CD8-positive, alpha-beta memory T cell (primary cell): ENCODE results near the gene GPR35. TPM values are rescaled to one million over a fixed set of nuclear protein-coding genes. Genes with fewer than 3 reads are reported as not detected.

Source experiments
- CTCF ChIA-PET: fragments of 350-600 bp; sonication (Branson Sonifier 250); formaldehyde crosslinking; loops from one replicate; lab custom pipeline; 2021; ENCODE audit warnings: antibody characterized with exemption; lab: Charles Lee
- POLR2A ChIA-PET: fragments of 350-600 bp; sonication (Branson Sonifier 250); formaldehyde crosslinking; loops from one replicate; lab custom pipeline; 2021; ENCODE audit warnings: antibody characterized with exemption; lab: Charles Lee
- DNase-seq, 5 donors: peaks; one replicate each; pipeline versions ENCODE4 v3.0.0 to v3.0.0-alpha.2; 2020 to 2022; ENCODE audit warnings: mixed read lengths in 1 of 5
- H3K27ac ChIP-seq: one replicate; pipeline ENCODE4 v1.7.0; 2013; ENCODE audit warnings: low read depth, mild to moderate bottlenecking, low read length, moderate library complexity
- H3K27me3 ChIP-seq: 2 replicates; pipeline ENCODE4 v1.7.0; 2013; ENCODE audit warnings: low read length, mild to moderate bottlenecking; ENCODE audit not compliant: insufficient read depth, poor library complexity, severe bottlenecking
- H3K36me3 ChIP-seq: 2 replicates; pipeline ENCODE4 v1.7.0; 2013; ENCODE audit warnings: mild to moderate bottlenecking, low read length, moderate library complexity; ENCODE audit not compliant: insufficient read depth
- H3K4me1 ChIP-seq: 2 replicates; pipeline ENCODE4 v1.7.0; 2013; ENCODE audit warnings: mild to moderate bottlenecking, low read length, moderate library complexity; ENCODE audit not compliant: insufficient read depth
- H3K4me3 ChIP-seq: 2 replicates; pipeline ENCODE4 v1.7.0; 2013; ENCODE audit warnings: mild to moderate bottlenecking, low read length
- H3K9me3 ChIP-seq: 2 replicates; pipeline ENCODE4 v1.7.0; 2013; ENCODE audit warnings: mild to moderate bottlenecking, low read length
- H3K27ac Mint-ChIP-seq, 8 donors: one replicate each; pipeline ENCODE4 v1.8.0; 2020 to 2021; ENCODE audit warnings: mixed read lengths in 8 of 8, mild to moderate bottlenecking in 6 of 8, inconsistent platforms in 3 of 8, moderate library complexity in 3 of 8
- H3K27me3 Mint-ChIP-seq, 2 donors: one replicate each; pipeline ENCODE4 v1.8.0; 2020 to 2021; ENCODE audit warnings: mixed read lengths in 2 of 2, mild to moderate bottlenecking in 1 of 2, moderate library complexity in 1 of 2
- H3K36me3 Mint-ChIP-seq, 3 donors: one replicate each; pipeline ENCODE4 v1.8.0; 2020 to 2021; ENCODE audit warnings: mixed read lengths in 3 of 3, inconsistent platforms in 1 of 3, mild to moderate bottlenecking in 1 of 3
- H3K4me1 Mint-ChIP-seq, 3 donors: one replicate each; pipeline ENCODE4 v1.8.0; 2020 to 2021; ENCODE audit warnings: mixed read lengths in 3 of 3, inconsistent platforms in 1 of 3, mild to moderate bottlenecking in 1 of 3
- H3K4me3 Mint-ChIP-seq, 7 donors: one replicate each; pipeline ENCODE4 v1.8.0; 2020 to 2021; ENCODE audit warnings: mixed read lengths in 7 of 7, mild to moderate bottlenecking in 6 of 7, moderate library complexity in 4 of 7, inconsistent platforms in 2 of 7
- H3K9me3 Mint-ChIP-seq, 5 donors: one replicate each; pipeline ENCODE4 v1.8.0; 2020 to 2022; ENCODE audit warnings: mixed read lengths in 5 of 5, mild to moderate bottlenecking in 3 of 5, moderate library complexity in 2 of 5, inconsistent platforms in 1 of 5
- polyA plus RNA-seq: library from polyadenylated mRNA; unstranded; fragments of 300-500 nt; fragmentation: Illumina TruSeq; gene quantifications from one replicate; pipeline ENCODE4 v1.2.3, GENCODE V29; 2021
- total RNA-seq, 2 experiments: library from RNA; stranded (reverse); gene quantifications; one replicate each; pipeline ENCODE4 v1.2.3, GENCODE V29; 2021

GPR35 gene
- total and polyA plus RNA-seq, 3 experiments from 2014 or later, result 1.9 to 9.0 (median 8.4) TPM

DNA sequence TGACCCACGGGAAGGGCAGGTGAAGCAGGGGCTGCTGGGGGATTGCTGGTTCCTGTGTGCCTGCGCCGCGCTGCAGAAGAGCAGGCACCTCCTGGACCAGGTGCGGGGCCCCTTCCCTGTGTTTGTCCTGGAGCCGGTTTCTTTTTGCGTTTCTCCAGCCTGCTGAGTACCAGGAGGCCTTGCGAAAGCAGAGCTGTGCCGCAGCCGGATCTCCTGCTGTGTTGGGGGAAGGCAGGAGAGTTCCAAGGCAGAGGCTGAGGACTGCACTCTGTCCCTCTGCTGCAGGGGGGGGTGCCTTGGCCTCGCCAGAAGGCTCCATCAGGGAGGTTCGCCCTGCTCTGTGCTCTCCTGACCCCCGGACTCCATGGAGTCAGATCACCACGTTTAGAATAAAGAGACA lies 35.9 kb upstream of the GPR35 start:
- H3K27me3 ChIP-seq, result no peaks in the 10 kb centered on the region
- H3K27ac ChIP-seq, result no peak overlapping the region
- H3K4me3 ChIP-seq, result no peak overlapping the region
- no peaks in the 10 kb centered on the region for H3K9me3 Mint-ChIP-seq
- peak overlapping the region in 2 of 8 donors; percentile 57 to 61 for H3K27ac Mint-ChIP-seq
- peaks cover 39 to 57% (median 42%) of the 10 kb centered on the region in 3 donors for H3K4me1 Mint-ChIP-seq
- H3K4me1 ChIP-seq, result peaks cover 33% of the 10 kb centered on the region
- H3K4me3 Mint-ChIP-seq, result no peak overlapping the region
- ChIA-PET CTCF (interaction anchor here (1.2 to 5.6 kb wide), 4 partner anchors 10 to 75 kb away, joined by 3 to 68 read pairs (median 22); no protein-coding TSS in a partner anchor), POLR2A (interaction anchor here (0.6 kb wide), 1 partner anchor 29 kb away, joined by 3 read pairs; the partner anchor contains the start of gene DUSP28)
- H3K36me3 Mint-ChIP-seq, result peaks cover 0 to 75% (median 0%) of the 10 kb centered on the region in 3 donors
- peaks cover 9% of the 10 kb centered on the region for H3K36me3 ChIP-seq
- H3K27me3 Mint-ChIP-seq, result peaks cover 0 to 2% of the 10 kb centered on the region in 2 donors
- H3K9me3 ChIP-seq, result no peaks in the 10 kb centered on the region
- DNase-seq, result peak in 1 of 5 donors; percentile 30

DNA sequence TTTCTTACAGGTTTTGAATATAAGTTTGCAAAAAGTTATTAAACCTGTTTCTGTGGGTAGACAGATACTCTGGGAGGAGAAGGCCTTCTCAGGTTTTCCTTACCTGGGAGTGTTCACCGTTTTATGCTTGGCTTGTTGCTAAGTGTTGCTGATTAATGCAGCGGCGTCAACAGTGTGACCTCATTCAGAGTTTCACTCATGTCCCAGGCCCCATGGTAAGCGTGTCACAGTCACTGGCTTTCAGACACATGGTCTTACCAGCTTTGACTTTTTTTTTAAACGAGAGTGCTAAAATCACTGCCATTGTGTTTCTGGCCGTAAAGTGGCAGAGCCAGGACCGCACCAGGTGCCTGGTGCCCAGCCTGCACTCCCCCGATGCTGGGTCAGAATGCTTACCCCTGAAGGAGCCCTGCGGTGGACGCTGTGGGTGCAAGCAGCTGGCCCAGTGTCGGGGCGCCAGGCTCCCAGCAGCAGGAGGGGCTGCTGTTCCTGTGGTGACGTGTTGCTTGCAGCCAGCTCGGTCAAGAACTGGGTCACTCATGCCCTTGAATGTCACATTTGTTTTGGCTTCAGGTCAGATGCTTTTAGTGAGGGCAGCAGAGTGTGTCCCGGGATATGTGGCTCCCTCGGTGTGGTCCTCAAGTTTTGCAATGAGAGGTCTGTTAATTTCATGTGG lies 35.3 kb upstream of the GPR35 start:
- Mint-ChIP-seq H3K4me1 (peaks cover 33 to 51% (median 36%) of the 10 kb centered on the region in 3 donors), H3K36me3 (peaks cover 0 to 75% (median 0%) of the 10 kb centered on the region in 3 donors), H3K9me3 (no peaks in the 10 kb centered on the region), H3K4me3 (no peak overlapping the region), H3K27me3 (peaks cover 0 to 2% of the 10 kb centered on the region in 2 donors), H3K27ac (peak overlapping the region in 1 of 8 donors; percentile 61)
- ChIA-PET POLR2A (no interaction called here), CTCF (interaction anchor here (1.5 kb wide), 1 partner anchor 10 kb away, joined by 4 read pairs; no protein-coding TSS in a partner anchor)
- peaks cover 9% of the 10 kb centered on the region for H3K36me3 ChIP-seq
- H3K27me3 ChIP-seq, result no peaks in the 10 kb centered on the region
- DNase-seq, result peak in 1 of 5 donors; percentile 29
- H3K27ac ChIP-seq, result no peak overlapping the region
- no peak overlapping the region for H3K4me3 ChIP-seq
- H3K4me1 ChIP-seq, result peaks cover 27% of the 10 kb centered on the region
- no peaks in the 10 kb centered on the region for H3K9me3 ChIP-seq

DNA sequence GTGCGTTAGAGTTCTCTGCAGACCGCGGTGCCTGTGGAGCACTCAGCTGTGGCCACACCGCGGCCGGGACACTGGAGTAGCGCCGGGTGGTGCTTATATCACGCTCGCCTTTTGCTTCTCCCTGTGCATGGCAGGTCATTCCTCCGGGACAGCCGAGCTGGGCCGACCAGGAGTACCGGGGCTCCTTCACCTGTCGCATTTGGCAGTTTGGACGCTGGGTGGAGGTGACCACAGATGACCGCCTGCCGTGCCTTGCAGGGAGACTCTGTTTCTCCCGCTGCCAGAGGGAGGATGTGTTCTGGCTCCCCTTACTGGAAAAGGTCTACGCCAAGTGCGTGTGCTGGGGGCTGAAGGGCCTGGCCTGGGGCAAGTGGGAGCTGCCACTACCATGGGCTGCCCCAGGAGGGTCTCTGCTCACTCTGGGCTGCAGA lies 34.6 kb upstream of the GPR35 start:
- Histone ChIP-seq H3K4me3 (no peak overlapping the region), H3K36me3 (peaks cover 9% of the 10 kb centered on the region), H3K27ac (no peak overlapping the region), H3K4me1 (peaks cover 20% of the 10 kb centered on the region), H3K9me3 (no peaks in the 10 kb centered on the region), H3K27me3 (no peaks in the 10 kb centered on the region)
- peak in 1 of 5 donors; percentile 48 for DNase-seq
- Mint-ChIP-seq H3K27ac (no peak overlapping the region), H3K4me3 (peak overlapping the region in 1 of 7 donors; percentile 58), H3K9me3 (no peaks in the 10 kb centered on the region), H3K36me3 (peaks cover 0 to 76% (median 0%) of the 10 kb centered on the region in 3 donors), H3K27me3 (peaks cover 0 to 2% of the 10 kb centered on the region in 2 donors), H3K4me1 (peaks cover 29 to 44% (median 31%) of the 10 kb centered on the region in 3 donors)
- CTCF ChIA-PET, result interaction anchor here (1.5 kb wide), 1 partner anchor 11 kb away, joined by 4 read pairs; no protein-coding TSS in a partner anchor
- POLR2A ChIA-PET, result no interaction called here

DNA sequence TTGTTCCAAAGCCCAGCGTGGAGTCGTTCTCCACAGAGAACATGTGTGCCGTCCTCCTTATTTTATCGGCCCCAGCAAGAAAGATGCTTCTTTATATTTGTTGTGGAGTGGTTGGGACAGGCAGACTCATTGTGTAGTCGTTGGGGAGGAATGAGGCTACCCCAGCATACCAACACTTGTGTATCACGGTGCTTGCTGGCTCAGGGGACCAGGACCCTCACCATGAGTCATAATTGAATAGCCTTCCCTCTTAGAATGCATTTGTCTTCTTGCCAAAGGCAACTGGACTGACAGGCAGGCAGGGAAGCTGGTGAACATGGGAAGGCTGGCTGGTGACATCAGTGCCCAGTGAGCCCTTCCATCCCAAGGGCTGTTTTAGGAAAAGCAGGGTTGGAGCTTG lies 34.1 kb upstream of the GPR35 start:
- peak in 1 of 5 donors; percentile 28 for DNase-seq
- CTCF ChIA-PET, result interaction anchor here (1.2 to 1.5 kb wide), 2 partner anchors 11 to 35 kb away, joined by 3 to 4 read pairs; no protein-coding TSS in a partner anchor
- H3K27me3 ChIP-seq, result no peaks in the 10 kb centered on the region
- no peaks in the 10 kb centered on the region for H3K9me3 Mint-ChIP-seq
- no peak overlapping the region for H3K4me3 ChIP-seq
- peak overlapping the region in 1 of 7 donors; percentile 58 for H3K4me3 Mint-ChIP-seq
- peaks cover 24 to 39% (median 27%) of the 10 kb centered on the region in 3 donors for H3K4me1 Mint-ChIP-seq
- H3K36me3 ChIP-seq, result peaks cover 9% of the 10 kb centered on the region
- H3K4me1 ChIP-seq, result peaks cover 19% of the 10 kb centered on the region
- H3K27ac Mint-ChIP-seq, result no peak overlapping the region
- POLR2A ChIA-PET, result no interaction called here
- no peaks in the 10 kb centered on the region for H3K9me3 ChIP-seq
- peaks cover 0 to 2% of the 10 kb centered on the region in 2 donors for H3K27me3 Mint-ChIP-seq
- H3K36me3 Mint-ChIP-seq, result peaks cover 0 to 77% (median 0%) of the 10 kb centered on the region in 3 donors
- H3K27ac ChIP-seq, result no peak overlapping the region

DNA sequence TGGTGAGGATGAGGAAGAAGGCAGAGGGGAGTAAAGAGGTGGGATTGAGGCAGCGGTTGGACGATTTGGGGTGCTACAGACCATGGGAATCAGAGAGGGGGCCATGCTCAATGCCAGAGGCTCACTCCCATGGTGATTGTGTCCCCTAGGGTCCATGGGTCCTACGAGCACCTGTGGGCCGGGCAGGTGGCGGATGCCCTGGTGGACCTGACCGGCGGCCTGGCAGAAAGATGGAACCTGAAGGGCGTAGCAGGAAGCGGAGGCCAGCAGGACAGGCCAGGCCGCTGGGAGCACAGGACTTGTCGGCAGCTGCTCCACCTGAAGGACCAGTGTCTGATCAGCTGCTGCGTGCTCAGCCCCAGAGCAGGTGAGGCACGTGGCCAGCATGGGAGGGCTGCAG lies 33.5 kb upstream of the GPR35 start:
- ChIA-PET CTCF (interaction anchor here (1.0 to 1.2 kb wide), 2 partner anchors 26 to 35 kb away, joined by 3 read pairs; no protein-coding TSS in a partner anchor), POLR2A (no interaction called here)
- Histone ChIP-seq H3K4me1 (peaks cover 19% of the 10 kb centered on the region), H3K9me3 (no peaks in the 10 kb centered on the region), H3K4me3 (no peak overlapping the region), H3K36me3 (peaks cover 9% of the 10 kb centered on the region), H3K27me3 (no peaks in the 10 kb centered on the region), H3K27ac (no peak overlapping the region)
- peak in 1 of 5 donors; percentile 26 for DNase-seq
- Mint-ChIP-seq H3K4me1 (peaks cover 24 to 39% (median 27%) of the 10 kb centered on the region in 3 donors), H3K9me3 (no peaks in the 10 kb centered on the region), H3K27me3 (peaks cover 0 to 2% of the 10 kb centered on the region in 2 donors), H3K27ac (peak overlapping the region in 1 of 8 donors; percentile 57), H3K36me3 (peaks cover 0 to 81% (median 0%) of the 10 kb centered on the region in 3 donors), H3K4me3 (peak overlapping the region in 1 of 7 donors; percentile 13)

DNA sequence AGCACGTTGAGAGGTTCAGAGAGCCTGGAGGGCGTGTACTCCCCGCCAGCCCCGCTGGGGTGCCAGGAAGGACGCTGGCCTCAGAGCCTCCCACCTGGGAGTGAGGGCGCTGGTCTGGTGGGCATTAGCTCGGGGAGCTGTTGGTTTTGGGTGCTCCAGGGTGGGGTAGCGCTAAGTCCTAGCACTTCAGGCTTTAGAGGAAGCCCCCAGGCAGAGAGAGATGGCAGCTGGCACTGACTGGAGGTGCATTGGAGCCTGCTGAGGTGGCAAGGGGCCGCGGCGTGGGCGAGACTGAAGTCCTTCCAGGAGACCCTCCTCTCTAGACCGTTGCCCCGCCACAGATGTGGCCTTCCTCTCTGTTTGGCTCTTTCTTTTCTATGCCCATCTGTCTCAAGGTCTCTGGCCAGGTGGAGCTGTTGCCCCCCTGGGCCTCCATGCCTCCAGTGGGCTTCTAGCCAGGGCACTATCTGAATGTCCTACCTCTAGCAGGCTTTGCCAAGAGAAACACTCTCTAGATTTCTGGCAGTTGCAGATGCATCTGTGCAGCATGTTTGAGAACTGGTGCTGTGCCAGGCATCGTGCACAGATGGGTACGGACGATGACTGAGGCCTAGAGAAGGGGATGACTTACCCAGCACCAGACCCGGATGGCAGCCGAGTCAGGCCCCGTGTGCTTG lies 32.1 kb upstream of the GPR35 start:
- DNase-seq, result peak in 1 of 5 donors; percentile 15
- H3K27me3 Mint-ChIP-seq, result peaks cover 0 to 2% of the 10 kb centered on the region in 2 donors
- Histone ChIP-seq H3K4me3 (no peak overlapping the region), H3K36me3 (peaks cover 9% of the 10 kb centered on the region), H3K4me1 (peaks cover 9% of the 10 kb centered on the region), H3K27me3 (no peaks in the 10 kb centered on the region), H3K9me3 (no peaks in the 10 kb centered on the region), H3K27ac (no peak overlapping the region)
- no peak overlapping the region for H3K4me3 Mint-ChIP-seq
- peak overlapping the region in 1 of 8 donors; percentile 10 for H3K27ac Mint-ChIP-seq
- H3K9me3 Mint-ChIP-seq, result no peaks in the 10 kb centered on the region
- POLR2A ChIA-PET, result no interaction called here
- peaks cover 13 to 27% (median 15%) of the 10 kb centered on the region in 3 donors for H3K4me1 Mint-ChIP-seq
- peaks cover 0 to 86% (median 0%) of the 10 kb centered on the region in 3 donors for H3K36me3 Mint-ChIP-seq
- CTCF ChIA-PET, result interaction anchor here (1.5 kb wide), 1 partner anchor 13 kb away, joined by 7 read pairs; no protein-coding TSS in a partner anchor

DNA sequence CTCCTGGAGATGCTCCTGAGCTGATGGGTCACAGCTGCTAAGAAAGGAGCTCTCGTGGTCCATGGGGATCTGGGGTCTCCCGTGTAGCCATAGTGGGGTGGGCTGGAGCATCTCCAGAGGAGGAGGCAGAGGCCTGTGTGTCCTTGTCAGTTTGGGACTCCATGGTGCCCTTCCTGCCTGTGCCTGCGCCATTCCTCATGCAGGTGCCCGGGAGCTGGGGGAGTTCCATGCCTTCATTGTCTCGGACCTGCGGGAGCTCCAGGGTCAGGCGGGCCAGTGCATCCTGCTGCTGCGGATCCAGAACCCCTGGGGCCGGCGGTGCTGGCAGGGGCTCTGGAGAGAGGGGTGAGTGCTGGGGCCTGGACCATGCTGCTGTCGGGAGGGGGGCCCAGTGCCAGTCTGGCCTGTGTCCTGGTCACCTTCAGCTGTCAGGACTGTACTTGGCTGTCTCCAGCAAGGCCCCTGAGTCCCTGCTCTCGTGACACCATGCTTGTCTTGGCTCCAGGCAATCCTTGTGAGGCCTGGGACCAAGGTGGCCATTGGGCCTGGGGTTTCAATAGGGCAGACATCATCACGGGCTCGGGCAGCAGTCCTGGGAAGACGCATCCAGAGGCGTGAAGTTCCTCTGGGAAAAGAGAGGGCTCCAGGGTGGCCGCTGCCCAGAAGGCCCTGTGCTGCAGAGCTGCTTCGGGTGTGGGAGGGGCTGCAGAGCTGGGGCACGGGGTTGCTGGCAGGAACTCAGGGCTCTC lies 31.4 kb upstream of the GPR35 start:
- H3K9me3 Mint-ChIP-seq, result no peaks in the 10 kb centered on the region
- Histone ChIP-seq H3K36me3 (peaks cover 9% of the 10 kb centered on the region), H3K9me3 (no peaks in the 10 kb centered on the region), H3K27ac (no peak overlapping the region), H3K4me3 (no peak overlapping the region), H3K4me1 (peaks cover 2% of the 10 kb centered on the region), H3K27me3 (no peaks in the 10 kb centered on the region)
- ChIA-PET CTCF (interaction anchor here (1.1 to 1.5 kb wide), 3 partner anchors 14 to 28 kb away, joined by 3 to 7 read pairs (median 3); no protein-coding TSS in a partner anchor), POLR2A (no interaction called here)
- H3K4me1 Mint-ChIP-seq, result peaks cover 6 to 20% (median 8%) of the 10 kb centered on the region in 3 donors
- peak overlapping the region in 1 of 8 donors; percentile 10 for H3K27ac Mint-ChIP-seq
- H3K36me3 Mint-ChIP-seq, result peaks cover 0 to 86% (median 0%) of the 10 kb centered on the region in 3 donors
- DNase-seq, result peak in 1 of 5 donors; percentile 38
- H3K4me3 Mint-ChIP-seq, result no peak overlapping the region
- no peaks in the 10 kb centered on the region for H3K27me3 Mint-ChIP-seq
